Skeletal muscle cell (primary cell): Measurements from ENCODE around the gene CCBE1.

Experiments used
- DNase-seq: peaks from one replicate; pipeline ENCODE4 v3.0.0-alpha.2; 2010; ENCODE audit warnings: low read depth
- H3K4me3 ChIP-seq: 2 replicates; pipeline ENCODE4 v1.5.1; 2011; ENCODE audit warnings: low read depth, mild to moderate bottlenecking, control low read depth, low read length, moderate library complexity

Gene CCBE1

DNA sequence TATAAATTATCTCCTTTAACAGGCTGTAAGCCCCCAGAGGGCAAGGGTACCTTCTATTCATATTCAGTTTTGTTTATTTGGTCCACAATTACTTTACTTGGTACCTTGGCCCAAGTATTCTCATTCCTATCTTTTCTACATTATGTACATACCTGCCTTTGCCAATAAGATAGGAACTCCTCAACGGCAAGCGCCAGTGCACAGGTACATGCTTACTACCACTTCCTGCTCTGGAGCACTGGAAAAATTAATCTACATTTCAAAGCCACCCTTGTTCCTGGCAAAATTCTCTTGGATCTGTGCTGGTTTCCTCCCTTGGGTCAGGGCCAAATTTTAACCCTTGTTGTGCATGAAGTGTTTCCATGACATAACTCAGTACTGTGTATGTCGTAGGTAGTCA lies 303.8 kb downstream of the CCBE1 start:
- no peak for DNase-seq
- no peak overlapping the region for H3K4me3 ChIP-seq

GRCh38 chr18:59388817-59389216 lies 308.4 kb downstream of the CCBE1 start:
- DNase-seq = no peak
- H3K4me3 ChIP-seq = no peak overlapping the region

- no peak for DNase-seq
- H3K4me3 ChIP-seq = no peak overlapping the region
These were observed 309.3 kb downstream of the CCBE1 start for GRCh38 chr18:59387687-59388565.

DNA sequence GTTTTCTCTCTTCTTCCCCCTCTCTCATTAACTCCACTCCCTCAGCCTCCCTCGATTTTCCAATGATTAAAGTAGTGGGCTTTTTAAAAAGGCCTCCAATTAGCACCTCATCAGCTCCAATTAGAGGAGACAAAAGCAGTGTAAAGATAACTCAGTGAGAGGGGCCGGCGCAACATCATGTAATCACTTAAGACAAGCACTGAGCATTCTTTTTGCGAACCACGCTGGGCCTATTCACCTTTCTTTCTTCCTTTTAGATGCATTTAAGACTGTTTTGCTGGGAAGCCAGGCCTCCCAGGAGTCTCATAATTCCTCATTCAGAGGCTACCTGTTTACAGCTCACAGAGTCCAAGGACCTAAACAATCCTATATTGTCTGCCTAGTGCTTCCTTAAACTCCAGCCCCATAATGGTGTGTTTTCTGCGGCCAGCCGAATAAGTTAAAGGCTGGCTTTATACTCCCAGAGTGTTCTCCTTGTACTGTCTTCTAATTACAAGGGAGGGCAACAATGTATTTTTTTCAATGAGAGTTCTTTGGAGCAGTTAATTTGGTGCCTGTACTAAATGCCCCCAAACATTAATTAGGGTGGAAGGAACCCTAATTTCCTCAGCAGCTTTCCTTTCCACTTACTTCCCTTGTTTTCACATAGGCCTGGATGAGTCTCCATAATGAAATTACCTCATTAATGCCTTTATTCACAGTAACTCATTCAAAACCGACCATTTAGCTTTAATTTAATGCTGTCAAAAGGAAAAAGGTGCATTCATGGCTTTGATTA lies 310.1 kb downstream of the CCBE1 start:
- no peak for DNase-seq
- no peak overlapping the region for H3K4me3 ChIP-seq

- H3K4me3 ChIP-seq = no peak overlapping the region
These were observed 312.0 kb downstream of the CCBE1 start for GRCh38 chr18:59385191-59385590.

GRCh38 chr18:59383851-59384250 lies 313.4 kb downstream of the CCBE1 start:
- no peak for DNase-seq

More at GRCh38 chr18:59385191-59385590, 312.0 kb downstream of the CCBE1 start:
- DNase-seq = no peak

GRCh38 chr18:59382383-59382782 lies 314.8 kb downstream of the CCBE1 start:
- no peak overlapping the region for H3K4me3 ChIP-seq
- DNase-seq = no peak

More at GRCh38 chr18:59383851-59384250, 313.4 kb downstream of the CCBE1 start:
- H3K4me3 ChIP-seq = no peak overlapping the region

GRCh38 chr18:59381949-59382348 lies 315.3 kb downstream of the CCBE1 start:
- DNase-seq = no peak

More at GRCh38 chr18:59381949-59382348, 315.3 kb downstream of the CCBE1 start:
- no peak overlapping the region for H3K4me3 ChIP-seq
